ENCODE data around the gene POU3F3.

POU3F3 gene

GRCh38 chr2:104853534-104854497, at the start of gene POU3F3:
POU3F3 (plus strand) TSS chr2:104854115; CDS start chr2:104855511, 1,396 bp downstream.
- DNase-seq (ENCODE audit: low spot score) = peak; percentile 19

DNA sequence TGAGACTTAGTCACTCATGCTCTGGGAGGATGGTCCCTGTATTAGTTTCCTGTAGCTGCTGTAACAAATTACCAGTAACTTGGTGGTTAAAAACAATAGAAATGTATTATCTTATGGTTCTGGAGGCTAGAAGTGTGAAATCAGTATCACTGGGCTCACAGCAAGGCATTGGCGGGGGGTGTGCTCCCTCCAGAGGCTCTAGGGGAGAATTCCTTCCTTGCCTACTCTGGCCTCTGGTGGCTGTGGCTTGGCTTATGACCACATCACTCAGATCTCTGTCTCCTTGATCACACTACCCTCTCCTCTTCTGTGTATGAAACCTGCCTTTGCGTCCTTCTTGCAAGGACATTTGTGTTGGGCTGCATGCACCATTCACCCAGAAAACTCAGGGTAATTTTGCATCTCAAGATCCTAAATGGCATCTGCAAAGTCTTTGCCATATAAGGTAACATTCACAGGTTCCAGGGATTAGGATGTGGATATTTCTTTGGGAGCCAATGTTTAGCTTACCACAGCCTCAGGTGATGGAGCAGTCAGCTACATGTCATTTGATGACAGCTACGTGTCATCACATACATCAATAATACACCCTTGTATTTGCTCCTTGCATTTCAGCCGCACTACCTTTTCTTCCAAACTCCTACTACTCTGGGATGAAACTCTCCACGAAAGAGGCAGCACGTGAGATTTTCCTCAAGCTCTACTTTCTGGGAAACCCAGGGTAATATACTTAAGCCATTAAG, 49.6 kb upstream of the POU3F3 start:
- no peak for DNase-seq (ENCODE audit: low spot score)

DNA sequence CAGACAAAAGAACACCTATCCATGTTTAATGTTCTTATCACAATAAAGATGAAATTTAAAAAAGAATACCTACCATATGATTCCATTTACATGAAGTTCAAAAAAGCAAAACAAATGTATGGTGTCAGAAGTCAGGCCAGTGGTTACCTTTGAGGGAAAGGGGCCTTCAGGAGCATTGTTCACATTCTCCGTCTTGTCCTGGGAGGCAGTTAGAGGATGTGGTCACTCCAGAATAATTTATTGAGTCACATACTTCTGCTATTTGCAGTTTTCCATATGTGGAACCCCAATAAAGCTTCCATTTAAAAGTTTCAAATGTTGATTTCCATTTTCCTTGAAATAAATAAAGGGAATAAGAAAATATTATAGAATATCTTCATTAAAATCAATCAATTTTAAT, 41.6 kb upstream of the POU3F3 start:
- no peak for DNase-seq (ENCODE audit: low spot score)

- no peak for DNase-seq (ENCODE audit: low spot score)
These were observed 37.8 kb upstream of the POU3F3 start for GRCh38 chr2:104816143-104816542.

DNA sequence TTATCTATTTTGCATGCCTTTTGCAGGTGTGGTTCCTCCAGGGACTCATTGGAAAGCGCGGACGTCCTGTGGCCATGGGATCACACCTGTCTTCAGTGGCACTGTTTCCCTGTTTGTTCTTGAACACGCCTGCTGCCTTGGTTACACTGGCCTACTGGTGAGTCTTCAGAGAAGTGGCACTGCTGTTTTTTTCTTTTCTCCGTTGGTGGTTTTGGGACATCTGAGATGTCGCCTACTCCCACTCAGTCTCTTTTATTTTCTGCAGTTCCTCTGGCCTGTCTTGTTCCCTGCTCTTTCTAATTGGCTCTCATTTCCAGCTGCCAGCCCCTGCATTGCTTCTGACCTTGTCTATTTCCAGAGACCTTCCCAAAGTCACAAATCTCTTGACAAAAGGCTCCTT, 35.7 kb upstream of the POU3F3 start:
- DNase-seq (ENCODE audit: low spot score) = no peak

- DNase-seq (ENCODE audit: low spot score) = no peak
These were observed 33.8 kb upstream of the POU3F3 start for GRCh38 chr2:104820126-104820525.

GRCh38 chr2:104825124-104825865, 28.6 kb upstream of the POU3F3 start:
- DNase-seq (ENCODE audit: low spot score) = no peak

DNA sequence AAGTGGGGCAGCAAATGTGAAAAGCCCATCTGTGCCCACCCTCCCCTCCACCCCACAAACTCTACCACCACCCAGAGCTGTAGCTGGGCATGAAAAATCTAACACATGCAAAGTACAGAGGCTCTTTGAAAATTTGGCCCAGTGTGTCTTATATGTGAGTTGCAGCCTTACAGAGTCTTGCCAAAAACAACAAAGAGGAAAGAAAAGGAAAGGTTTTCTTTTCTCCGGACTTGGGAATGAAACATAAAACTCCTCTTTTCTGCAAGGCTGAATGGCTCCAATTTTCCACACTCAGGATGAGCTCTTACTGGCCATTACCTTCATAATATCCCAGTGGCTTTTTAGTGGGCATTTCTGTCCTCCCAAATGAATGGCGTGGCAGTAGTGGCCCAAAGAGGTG, 27.9 kb upstream of the POU3F3 start:
- DNase-seq (ENCODE audit: low spot score) = no peak

- no peak for DNase-seq (ENCODE audit: low spot score)
These were observed 22.2 kb upstream of the POU3F3 start for GRCh38 chr2:104831742-104832141.

DNA sequence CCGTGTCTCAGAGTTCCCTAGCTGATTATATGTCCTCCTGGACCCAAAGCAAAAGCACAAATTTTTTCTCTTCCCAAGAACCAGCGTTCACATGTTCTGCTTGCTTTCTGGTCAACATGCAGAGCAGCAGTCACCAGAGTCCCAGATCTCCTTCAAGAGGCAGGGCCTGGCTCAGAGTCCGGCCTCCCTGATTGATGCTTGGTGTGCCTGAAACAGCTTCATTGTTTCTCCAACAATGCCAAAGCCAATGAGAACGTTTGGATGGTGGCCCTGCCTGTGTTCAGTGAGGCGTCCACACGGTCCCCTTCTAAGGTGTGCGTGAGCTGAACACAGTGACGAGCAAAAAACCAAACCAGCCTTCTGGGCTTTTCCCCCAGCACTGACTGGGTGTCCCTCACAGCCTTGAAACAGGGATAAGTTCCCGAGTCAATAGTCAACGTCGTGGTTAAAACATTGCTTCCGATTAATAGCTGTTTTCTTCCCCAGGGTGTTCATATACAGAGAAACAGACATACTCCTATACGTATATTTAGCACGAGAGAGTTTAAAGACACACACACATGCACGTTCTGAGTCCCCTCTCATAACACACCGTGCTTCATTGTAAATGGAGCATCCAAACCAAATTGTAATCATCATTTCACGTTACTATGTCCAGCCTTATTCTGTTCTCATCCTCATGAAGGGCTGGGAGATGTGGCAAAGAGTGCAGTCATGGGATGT, 19.3 kb upstream of the POU3F3 start:
- no peak for DNase-seq (ENCODE audit: low spot score)

DNA sequence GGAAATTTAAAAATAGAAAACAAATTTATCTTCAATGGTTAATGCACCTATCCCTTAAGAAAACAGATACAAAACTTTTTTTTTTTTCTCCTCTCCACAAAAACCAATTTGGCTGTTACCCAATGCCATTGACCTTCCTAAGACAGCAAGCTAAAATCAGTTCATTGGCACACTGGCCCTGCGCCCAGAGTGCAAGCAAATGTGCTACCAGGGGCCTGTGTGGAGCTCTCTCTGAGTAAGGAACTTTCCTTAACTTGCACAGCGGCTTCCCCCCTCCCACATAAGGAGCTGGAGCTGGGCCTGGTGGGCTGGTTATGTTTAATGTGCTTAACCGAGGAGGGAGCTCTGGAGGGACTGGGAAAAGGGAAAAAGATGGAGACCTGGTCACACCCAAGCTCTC, 17.6 kb upstream of the POU3F3 start:
- no peak for DNase-seq (ENCODE audit: low spot score)

- no peak for DNase-seq (ENCODE audit: low spot score)
These were observed 17.1 kb upstream of the POU3F3 start for GRCh38 chr2:104836841-104837240.

DNA sequence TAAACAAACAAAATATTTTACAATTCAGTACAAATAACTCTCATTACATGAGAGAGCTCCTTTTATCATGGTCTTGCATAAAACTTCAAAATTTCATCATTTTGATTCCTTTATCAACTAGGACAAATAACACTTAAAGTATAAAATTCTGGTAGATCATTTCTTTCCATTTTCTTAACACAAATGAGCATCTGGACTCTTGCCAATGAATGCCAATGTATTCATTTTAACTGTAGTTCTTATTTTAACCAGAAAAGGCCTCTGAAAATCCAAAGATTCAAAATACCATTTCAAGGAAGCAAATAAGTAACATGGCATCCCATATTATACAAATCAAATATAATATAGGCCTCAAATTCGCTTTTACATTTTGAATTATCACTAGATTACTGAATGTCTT, 13.8 kb upstream of the POU3F3 start:
- DNase-seq (ENCODE audit: low spot score) = no peak

GRCh38 chr2:104840893-104841585, 12.9 kb upstream of the POU3F3 start:
- DNase-seq (ENCODE audit: low spot score) = no peak

GRCh38 chr2:104841744-104842143, 12.2 kb upstream of the POU3F3 start:
- DNase-seq (ENCODE audit: low spot score) = no peak

DNA sequence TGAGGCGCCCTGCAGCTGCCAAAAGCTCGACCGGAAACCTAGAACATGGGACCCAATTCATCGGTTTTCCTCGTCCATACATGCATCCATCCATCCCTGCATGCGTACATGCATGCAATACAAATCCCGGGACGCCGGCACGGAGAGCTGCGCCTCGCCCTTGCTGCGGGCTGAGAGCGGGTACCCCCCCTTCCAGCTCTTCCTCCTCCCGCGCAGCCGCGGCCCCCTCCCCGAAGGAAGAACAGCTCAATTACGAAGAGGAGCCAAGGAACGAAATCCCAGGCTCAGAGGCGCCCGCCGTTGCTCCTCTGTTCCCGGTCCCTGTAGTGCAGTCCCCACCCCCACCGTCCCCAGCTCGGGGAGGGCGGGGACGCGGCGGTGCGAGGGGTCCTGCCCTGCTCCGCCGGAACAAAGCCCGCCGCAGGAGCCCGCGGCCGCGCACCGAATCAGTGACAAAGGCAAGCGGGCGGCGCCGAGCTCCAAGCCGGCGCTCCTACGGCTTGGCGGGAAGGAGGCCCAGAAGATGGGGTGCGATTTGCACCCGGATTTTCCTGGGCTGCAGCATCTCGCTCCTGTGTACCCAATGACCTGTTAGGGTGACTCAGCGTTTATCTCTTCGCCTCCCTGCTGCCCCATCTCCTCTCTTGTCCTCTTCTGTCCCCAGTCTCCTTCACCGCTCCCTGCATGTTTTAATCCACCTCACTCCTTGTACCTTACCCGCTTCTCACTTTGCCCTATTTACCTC, 8.9 kb upstream of the POU3F3 start:
- DNase-seq (ENCODE audit: low spot score) = no peak

GRCh38 chr2:104845552-104845931, 8.4 kb upstream of the POU3F3 start:
- no peak for DNase-seq (ENCODE audit: low spot score)

- DNase-seq (ENCODE audit: low spot score) = no peak
These were observed 7.7 kb upstream of the POU3F3 start for GRCh38 chr2:104845946-104846785.

DNA sequence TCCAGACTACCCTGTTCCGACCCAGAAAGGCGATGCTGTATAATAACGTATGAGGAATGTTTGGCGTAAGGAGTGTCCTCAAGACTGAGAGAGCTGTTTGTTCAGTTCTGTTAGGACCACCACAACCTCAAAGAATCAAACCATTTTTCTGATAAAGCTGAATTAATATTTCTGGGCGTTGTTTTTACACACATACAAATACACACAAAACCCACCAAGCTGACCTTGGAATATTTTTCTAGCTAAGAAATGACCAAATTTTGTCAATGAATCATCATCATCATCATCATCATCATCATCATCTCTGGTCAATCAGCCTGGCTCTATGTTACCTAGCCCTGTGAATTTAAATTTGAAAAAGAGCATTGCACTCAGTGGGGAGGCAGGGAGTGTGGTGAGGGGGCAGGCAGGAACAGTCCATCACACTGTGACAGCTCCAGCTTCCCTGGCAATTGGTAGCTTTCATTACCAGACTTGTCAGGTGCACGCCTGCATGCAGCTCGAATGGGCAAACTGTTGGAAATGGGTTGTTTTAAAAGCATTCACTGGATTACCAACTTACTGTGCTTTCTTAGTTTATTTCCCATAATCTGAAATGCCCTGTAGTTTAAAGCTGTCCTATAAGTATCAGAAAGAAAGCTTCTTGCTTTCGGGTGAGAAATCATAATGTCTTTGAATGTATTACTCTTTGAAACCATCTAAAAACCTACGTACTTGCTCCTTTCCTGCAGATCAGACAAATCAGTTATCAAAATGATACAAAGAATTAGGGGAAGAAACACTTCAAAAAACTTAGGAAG, 6.9 kb upstream of the POU3F3 start:
- DNase-seq (ENCODE audit: low spot score) = no peak

Measured in CD4-positive, alpha-beta T cell treated with Interleukin-2 at 100 ng/mL for 4 hours (primary cell).